GM18858 (cell line): ENCODE data around the gene PRR16.

Experiments used
- ATAC-seq: cut with Tn5 transposase; IDR thresholded peaks from one replicate; pipeline ENCODE4 v1.9.1; 2021; ENCODE audit not compliant: unreplicated experiment

Gene PRR16

DNA sequence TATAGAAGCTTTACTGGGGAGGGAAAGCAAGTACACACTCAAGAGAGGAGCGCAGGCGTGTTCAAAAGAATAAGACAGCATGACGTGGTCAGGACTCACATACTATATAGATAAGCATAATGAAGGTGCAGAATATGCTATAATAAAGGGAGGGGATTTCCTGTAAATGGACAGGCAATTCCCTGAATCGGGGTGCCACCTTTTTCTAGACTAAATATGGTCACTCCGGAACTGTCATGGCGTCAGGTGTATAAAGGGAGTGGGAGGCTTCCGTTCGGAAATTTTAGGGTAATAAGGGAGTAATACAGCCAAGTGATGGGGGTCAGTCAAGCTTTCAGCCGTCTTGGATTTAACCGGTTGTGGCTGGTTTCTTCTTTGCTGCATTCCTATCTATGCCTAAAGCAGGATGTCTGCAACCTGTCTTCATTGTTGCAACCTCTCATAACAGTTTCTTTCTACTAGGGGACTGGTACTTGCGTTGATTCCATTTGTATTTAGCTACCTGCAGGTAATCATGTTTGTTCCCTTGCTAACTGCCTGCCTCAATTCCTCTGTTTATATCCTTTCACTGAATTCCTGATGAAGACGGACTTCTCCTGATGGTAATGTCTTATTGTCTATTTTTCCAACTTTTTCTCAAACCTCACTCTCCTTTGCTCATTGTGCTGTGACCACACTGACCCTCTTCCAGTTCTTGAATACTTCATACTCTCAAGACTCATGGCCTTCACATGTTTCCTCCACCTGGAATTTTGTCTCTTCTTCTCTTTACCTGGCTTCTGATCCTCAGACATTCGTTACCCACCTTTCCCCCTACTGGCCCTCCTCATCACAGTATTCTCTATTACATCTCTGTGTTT, 48.9 kb downstream of the PRR16 start:
- no peak for ATAC-seq

DNA sequence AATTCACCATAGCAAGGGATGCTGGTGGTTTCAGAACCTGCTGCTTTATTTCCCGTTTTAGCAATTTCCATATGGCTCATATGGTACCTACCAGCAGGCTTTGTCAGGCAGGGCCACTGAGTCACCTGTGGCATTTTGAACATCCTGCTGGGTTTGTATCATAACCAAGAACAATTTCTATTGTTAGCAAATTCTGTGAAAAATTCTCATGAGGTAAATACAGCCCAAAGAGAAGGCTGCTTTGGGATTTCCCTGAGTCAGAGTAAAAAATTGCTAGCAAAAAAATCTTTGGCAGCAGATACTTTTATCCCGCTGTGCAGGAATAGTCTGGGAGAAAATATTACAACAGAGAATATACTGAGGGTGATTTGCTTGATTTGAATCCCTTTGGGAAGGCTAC, 52.7 kb downstream of the PRR16 start:
- no peak for ATAC-seq

DNA sequence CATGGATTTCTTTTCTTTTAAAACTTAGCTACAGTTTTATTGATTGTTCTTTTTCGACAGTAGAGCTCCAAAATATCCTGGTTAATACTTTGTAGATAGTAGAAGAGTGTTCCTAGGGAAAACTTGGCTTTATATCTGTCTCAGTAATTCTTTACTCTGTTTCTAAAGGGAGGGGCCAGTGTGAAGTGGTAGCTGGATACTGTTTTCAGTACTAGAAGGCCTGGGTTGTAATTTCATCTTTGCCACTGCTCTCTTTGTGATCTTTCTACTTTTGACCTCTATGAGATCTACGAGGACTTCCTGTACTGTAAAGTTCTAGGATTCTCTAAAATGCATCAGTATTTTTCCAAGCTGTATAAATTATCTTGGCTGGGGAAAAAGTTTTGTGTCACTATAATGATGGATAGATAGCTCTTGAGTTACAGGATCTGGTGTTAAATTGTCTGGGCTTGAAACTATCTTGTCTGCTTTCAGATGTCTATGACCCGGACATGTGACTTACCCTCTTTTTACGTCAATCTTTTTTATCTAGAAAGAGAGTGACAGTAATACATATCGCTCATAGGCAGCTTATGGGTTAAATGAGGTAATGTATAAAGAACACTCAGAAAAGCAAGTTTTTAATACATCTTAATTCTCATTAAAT, 53.6 kb downstream of the PRR16 start:
- no peak for ATAC-seq

DNA sequence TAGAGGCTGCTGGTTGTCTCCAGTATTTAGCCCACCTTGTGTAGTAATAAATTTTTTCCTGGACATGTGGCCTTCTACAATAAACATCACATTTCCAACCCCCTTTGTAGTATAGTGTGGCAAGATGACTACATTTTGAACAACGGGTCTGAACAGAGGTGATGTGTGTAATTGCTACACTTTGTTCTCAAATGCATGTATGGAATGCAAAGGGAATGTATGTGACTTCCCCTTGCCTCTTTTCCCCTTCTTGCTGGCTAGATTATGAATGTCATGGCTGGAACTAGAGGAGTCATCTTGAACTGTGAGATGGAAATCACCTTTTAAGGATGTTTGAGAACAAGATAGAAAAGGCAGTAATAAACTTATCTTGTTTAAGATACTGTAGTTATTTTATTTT, 54.5 kb downstream of the PRR16 start:
- ATAC-seq, result no peak

DNA sequence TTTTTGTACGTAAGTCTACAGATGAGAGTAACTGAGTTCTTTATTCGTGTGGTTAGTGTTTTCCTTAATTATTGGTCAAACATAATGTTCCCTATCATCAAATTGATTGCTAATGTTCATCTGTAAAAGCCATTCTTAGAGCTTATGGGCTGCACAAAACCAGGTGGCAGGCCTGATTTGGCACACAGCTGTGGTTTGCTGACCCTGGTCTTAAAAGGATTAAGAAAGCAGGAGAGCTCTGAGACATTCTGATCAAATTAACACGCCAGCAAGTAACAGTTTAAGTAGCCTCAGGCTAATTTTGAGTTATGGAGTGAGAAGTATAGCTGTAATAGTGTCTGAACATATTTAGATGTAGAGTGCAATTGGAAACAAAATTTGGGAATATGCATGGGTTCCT, 63.2 kb downstream of the PRR16 start:
- no peak for ATAC-seq

DNA sequence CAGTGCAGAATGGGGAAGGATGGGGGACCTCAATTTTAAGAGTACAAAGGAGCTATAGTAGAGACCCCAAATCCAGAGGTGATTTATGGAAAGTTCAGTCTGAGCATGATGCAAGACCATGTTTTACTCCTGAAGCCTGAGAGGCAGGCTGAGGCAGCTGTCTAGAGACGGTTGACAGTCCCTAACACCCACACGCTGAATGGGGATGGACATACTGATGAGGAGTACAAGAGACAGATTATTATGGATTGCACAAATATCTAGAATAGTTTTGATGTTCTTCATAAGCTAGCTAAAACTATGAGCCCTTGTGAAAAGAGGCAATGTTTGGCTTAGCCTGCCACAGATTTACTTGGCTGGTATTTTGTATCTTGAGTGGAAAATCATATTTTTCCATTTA, 64.5 kb downstream of the PRR16 start:
- no peak for ATAC-seq

DNA sequence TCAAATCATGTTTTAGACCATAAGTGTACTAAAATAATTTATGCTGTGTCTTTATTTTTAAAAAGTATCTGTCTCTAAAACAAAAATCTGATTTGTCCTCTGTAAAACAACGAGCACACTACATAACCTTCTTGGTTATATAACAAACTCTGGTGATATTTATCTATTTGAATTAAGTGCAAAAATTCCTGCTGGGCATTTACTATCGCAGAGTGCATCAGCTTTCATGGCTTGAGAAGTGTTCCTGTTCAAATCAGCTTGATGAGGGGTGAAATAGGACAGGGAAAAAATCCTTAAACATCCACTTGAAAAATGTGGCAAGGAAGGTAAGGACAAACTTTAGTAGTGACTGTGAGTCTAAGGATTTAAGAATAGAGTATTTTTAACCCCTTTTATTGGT, 65.3 kb downstream of the PRR16 start:
- no peak for ATAC-seq

DNA sequence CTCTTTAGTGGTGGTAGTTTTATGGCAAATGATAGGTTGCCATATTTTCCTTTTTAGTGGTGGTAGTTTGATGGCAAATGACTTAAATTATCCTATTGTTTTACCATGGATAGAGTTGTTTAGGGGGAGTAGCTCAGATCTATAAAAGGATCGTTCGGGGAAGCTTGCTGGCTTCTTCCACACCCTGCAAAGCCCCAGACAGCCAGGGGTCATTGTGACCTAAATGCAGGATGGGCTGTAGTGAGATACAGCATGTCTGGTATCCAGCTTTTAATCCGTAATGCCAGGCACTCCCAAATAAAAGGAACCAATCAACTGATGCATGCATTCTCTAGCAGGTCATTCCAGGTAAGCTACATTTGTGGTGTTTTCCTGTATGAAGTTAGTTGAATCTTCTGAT, 67.1 kb downstream of the PRR16 start:
- no peak for ATAC-seq

DNA sequence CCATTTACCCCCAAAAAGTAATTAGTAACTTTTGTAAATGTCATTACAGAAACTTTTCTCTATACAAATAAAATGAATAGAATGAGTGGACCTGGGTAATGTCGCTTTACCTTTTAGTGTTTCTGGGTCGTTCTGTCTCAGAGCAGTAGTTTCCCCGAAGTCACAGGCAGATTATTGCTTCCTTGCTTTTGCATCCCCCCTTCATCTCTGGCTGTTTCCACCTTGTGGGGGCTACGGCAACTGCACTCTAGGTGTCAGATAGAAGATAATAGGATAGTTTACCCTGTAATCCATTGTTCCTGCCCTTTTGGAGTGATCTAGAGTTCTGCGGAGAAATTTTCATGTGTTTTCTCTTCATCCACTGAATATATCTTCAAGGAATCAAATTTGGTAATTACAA, 68.7 kb downstream of the PRR16 start:
- ATAC-seq, result no peak

DNA sequence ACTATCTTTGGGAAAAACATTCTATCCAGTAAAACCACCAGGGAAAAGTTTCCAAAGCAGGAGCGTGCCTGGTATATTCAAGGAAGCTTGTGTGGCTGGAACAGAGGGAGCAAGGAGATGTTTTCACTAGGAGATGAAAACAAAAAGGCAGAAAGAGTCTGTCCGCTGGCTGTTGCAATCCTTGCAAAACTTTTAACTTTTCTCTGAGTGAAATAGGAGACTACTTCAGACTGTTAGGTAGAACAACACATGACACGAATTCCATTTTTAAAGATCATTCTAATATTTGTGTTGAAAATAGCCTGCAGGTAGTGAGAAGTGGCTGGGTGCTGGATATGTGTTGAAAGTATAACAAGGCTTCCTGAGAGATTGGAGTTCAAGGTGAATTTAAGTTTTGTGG, 69.5 kb downstream of the PRR16 start:
- ATAC-seq, result no peak

DNA sequence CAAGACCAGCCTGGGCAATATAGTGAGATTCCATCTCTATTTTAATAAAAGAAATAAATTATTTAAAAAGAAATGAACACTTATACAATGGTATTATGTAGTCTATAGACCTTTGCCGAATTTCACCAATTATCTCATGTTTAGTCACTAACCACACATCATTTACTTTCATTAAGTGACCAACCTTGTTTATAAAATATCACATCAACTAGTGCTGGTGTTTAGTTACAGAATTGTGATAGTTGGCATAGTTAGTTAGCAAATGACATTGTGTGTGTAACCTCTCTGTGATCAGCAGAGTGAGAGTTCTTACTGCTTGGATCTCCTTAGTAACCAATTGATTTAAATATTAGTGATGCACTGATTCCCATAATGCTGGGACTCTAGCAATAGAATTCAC, 71.8 kb downstream of the PRR16 start:
- no peak for ATAC-seq

DNA sequence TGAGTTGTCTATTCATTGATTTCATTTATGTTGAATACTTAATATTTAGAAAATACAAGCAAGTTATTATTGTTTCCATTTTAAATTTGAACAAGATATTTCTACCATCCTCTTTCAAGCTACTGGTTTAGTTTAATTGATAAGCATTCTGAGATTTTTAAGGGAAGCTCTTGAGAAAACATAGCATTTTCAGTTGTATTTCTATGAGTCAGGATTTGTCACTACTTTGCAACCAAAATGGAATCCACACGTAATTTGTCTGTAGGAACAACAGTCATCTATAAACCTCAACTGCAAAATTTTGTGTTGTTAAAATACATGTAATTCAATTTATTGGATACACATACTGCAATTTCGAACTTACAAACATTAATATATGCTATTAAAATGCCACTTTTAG, 74.0 kb downstream of the PRR16 start:
- no peak for ATAC-seq

DNA sequence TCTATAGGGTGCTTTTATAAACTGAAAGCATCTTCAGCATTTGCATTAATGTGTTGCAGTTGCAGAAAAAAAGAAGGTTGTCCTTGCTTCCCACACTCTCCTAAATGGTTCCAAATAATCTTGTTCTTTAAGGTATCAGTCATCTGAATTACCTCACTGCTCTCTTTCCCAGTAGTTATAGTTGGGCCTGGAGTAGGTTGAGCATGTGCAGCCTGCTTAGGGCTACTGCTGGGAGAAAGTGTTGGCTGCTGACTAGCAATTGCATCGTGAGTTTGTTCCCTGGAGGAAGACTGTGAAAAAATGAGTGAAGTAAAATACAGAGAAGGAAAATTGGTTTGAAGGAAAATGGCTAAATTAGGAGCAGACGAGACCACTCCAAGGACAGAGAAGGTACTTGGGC, 74.5 kb downstream of the PRR16 start:
- ATAC-seq, result no peak

DNA sequence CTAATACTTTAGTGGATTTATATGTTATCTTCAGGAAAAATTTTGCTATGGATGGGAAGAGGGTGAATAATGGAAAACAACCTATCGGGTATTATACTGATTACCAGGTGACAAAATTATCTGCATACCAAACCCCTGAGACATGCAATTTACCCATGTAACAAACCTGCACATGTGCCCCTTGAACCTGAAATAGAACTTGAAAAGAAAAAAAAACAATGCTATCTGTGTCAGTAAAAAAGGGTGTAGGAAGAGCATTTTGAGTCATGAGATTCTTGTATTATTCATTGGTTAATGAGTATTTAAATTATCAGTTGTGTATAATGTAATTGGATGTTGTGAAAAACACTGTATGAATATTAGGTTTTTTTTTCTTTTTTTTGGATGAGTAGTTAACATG, 75.4 kb downstream of the PRR16 start:
- no peak for ATAC-seq

DNA sequence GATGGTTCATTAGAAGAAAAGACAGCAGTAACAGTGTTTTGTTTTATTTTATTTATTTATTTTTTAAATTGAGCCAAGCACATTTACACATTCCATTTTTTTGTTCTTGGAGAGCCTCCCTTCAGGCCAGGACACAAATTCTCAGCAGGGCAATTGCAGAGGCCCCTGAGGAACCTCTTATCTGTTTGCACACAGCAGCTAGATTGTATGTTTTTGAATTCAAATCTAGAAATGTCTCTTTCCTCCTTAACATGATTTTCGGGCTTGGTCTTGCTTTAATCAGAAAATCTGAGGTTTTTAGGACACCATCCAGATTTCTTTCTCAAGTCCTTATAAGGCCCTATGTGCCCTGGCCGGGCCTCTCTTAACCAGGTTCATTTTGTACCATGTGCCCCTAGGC, 76.0 kb downstream of the PRR16 start:
- no peak for ATAC-seq

DNA sequence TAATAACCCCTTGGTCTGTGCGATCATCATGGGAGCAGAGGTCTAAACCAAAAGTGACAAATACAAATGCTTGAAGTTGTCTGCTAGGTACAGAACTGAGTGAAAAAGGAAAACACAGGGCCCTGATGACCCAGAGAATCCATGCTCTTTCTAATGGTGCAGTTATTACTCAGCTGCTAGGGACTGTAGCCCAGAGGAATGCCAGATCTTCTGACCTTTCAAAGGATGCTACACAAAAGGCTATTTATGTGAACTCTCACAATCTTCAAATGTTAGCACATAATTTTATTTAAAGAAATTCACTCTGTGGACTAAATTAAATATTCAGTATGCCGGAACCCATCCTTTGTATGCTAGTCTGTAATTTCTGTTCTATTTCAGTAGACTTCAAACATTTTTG, 79.9 kb downstream of the PRR16 start:
- ATAC-seq, result no peak

DNA sequence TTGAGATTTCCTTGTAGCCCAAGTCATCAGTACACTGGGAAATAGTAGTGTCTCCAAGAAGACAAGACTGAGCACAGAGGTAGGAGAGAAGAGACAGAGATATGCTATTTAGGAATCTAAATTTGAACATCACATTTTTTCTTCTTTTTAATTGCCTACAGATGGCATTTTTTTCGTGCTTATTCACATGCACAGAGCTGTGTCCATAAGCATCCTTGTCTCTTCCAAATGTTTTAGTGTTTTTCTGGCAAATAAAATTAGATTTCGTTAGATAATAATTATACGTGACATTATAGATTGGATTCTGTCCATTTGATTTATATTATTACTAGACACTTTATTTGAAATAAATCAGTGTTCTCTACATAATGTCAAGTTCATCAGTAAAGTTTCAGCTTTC, 80.9 kb downstream of the PRR16 start:
- no peak for ATAC-seq

DNA sequence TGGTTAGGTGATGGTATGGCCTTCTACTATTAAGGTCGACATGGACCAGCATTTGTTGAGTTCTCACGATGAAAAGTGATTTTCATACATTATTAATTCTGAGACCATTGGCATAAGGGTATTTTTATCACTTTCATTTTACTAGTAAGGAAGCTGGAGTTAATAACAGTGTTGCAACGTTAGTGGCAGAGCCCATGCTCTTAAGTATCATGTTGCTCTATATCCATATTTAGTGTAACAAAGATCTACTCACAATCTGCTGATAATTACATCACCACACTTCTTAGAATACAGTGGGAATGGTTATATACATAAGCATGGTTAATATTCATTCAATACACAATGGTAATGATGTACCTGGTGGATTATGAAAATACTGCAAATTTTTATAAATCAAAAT, 81.9 kb downstream of the PRR16 start:
- ATAC-seq, result no peak

DNA sequence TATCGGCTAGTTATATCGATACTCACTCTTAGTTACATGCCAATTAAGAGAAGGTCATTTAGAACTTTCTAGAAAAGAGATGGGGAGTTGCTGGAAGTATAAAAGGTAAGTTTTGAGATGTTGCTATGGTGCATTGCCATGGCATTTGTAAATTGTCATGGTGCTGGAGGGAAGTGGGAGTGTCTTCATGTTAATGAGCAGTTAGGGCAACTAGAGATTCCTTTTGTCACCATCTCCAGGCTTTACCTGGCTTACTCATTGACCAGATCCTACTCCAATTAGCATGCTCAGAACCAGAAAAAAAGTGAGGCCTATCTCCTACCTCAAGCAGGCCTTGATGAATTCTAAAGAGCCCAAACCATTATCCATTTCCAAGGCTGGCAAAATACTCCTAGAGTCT, 82.8 kb downstream of the PRR16 start:
- ATAC-seq, result no peak

DNA sequence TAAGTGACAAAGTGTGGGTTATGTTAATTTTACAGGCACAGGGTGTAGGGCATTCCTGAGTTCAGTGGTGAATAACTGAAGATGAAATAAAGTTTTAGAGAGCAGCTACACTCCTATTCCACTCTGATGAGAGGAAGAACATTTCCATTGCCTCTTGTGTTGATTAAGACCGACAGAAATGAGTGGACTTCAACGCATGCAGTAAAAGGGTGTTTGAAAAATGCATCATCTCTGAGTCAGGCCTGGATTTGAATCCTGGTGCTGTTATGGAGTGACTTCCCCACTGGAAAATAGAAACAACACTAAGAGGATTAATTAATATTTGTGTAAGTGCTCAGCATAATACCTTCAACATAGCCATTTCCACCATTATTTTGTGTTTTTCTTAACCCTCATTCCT, 86.3 kb downstream of the PRR16 start:
- no peak for ATAC-seq

DNA sequence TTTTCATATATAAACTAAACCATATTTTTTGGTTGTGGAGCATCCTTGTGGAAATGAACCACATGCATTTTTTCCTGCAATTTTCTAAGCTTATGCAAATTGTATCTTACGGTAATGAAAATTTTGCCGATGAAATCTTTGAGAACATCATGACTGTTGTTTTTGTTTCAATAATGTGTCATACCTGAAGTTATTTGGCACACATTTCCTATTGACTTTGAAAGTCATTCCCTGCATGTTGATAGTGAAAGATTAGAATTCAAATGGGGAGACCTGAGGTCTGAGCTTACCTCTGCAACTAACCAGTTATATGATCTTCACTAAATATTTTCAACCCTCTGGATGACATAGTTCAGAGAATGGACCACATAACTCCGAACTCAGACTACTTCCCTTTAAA, 88.5 kb downstream of the PRR16 start:
- no peak for ATAC-seq

DNA sequence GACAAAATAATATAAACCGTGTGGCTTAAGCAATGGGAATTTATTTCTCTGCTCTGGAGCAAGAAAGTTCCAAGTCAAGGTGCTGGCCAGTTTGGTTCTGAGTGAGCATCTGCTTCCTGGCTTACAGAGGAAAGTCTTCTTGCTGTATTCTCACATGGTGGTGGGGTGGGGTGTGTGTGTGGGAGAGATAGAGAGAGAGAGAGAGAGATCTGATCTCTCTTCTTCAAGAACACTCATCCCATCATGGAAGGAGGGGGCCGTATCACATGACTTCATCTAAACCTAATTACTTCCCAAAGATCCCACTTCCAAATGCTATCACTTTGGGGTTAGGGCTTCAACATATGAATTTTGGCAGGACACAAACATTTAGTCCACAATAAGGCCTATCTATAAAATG, 91.2 kb downstream of the PRR16 start:
- no peak for ATAC-seq

DNA sequence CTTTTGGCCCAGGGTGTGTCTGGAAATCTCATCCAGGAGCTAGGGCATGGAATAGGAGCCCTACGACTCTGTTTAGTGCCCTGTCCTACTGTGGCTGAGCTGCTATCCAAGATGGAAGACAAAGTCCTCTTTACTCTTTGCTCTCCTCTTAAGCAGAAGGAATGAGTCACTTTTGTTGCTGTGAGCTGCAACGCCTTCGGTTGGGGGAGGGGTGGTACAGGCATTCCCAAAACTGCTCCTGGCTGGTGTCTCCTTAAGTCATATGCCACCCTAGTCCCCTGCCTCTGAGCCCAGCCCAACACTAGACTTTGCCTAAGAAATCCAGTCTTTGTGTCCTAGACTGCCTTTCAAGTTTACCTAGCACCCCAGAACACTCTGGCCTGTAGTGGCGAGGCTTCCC, 99.9 kb downstream of the PRR16 start:
- no peak for ATAC-seq
